ENCODE data around the gene USP24. TPM values are rescaled to one million over a fixed set of nuclear protein-coding genes. Genes with fewer than 3 reads are reported as not detected.

USP24 gene
- total RNA-seq, 1 experiment from 2014 or later: 35.3 TPM

GRCh38 chr1:55171694-55172093, 43.5 kb downstream of the USP24 start:
- Histone ChIP-seq H2BK120ac (ENCODE audit: low read depth, low read length, poor library complexity, severe bottlenecking) (no peak overlapping the region), H3K9me3 (ENCODE audit: control insufficient read depth, low read depth, low read length) (no peaks in the 10 kb centered on the region), H4K8ac (replicated peaks; ENCODE audit: insufficient read length, low read depth, low read length) (no peak overlapping the region), H3K23me2 (ENCODE audit: insufficient read length, low read depth, low read length, poor library complexity, severe bottlenecking) (no peaks in the 10 kb centered on the region), H3K14ac (ENCODE audit: insufficient read depth, low read length) (no peak overlapping the region), H2BK15ac (ENCODE audit: low read depth, low read length) (no peak overlapping the region), H4K91ac (ENCODE audit: insufficient read length, low read depth, low read length) (no peak overlapping the region), H3K56ac (ENCODE audit: insufficient read length, low read depth, low read length) (no peak overlapping the region), H2BK12ac (ENCODE audit: insufficient read length, low read depth, low read length) (no peak overlapping the region), H3K4me2 (ENCODE audit: insufficient read depth, insufficient read length, low read length) (no peak overlapping the region), H3K9ac (ENCODE audit: extremely low read depth, insufficient read length, low read length) (no peak overlapping the region), H4K20me1 (ENCODE audit: control insufficient read depth, insufficient read depth, insufficient read length) (no peaks in the 10 kb centered on the region), H2BK5ac (ENCODE audit: insufficient read length, low read length) (no peak overlapping the region), H3K27ac (ENCODE audit: insufficient read length, low read depth, low read length) (no peak overlapping the region), H3K79me1 (ENCODE audit: insufficient read depth, low read depth, low read length, poor library complexity, severe bottlenecking) (no peaks in the 10 kb centered on the region), H3K18ac (ENCODE audit: insufficient read length, low read depth, low read length) (no peak overlapping the region), H2AK5ac (ENCODE audit: insufficient read length, low read length) (no peak overlapping the region), H3K27me3 (ENCODE audit: insufficient read depth, low read length) (no peaks in the 10 kb centered on the region), H3K23ac (ENCODE audit: insufficient read length, low read depth, low read length) (no peak overlapping the region), H3K79me2 (ENCODE audit: insufficient read depth, low read length) (no peaks in the 10 kb centered on the region), H3T11ph (ENCODE audit: low read length) (no peak overlapping the region), H4K5ac (ENCODE audit: insufficient read length, low read depth, low read length) (no peak overlapping the region), H3K4me1 (ENCODE audit: insufficient read depth, low read length) (peaks cover 4% of the 10 kb centered on the region; the same call in 1 of the 2 replicates), H2BK20ac (ENCODE audit: low read depth, low read length, poor library complexity, severe bottlenecking) (no peak overlapping the region), H2AFZ (ENCODE audit: low read length) (no peak overlapping the region), H3K4ac (ENCODE audit: low read depth, low read length) (no peak overlapping the region)
- H3K4me1 Mint-ChIP-seq: peaks cover 24 to 35% of the 10 kb centered on the region in 2 experiments
- DNase-seq: no peak
- no peak overlapping the region for H3K4me3 Mint-ChIP-seq
- no CpG with 5 or more reads among the region's 3 CpGs for WGBS (ENCODE audit: extremely low coverage, insufficient read length, low lambda C conversion rate)
- H3K27ac Mint-ChIP-seq: peak overlapping the region in 1 of 3 experiments; percentile 28; a peak in 4 of 7 replicates
- H3K27me3 Mint-ChIP-seq (ENCODE audit: low read depth): no peaks in the 10 kb centered on the region
- H3K9me3 Mint-ChIP-seq: no peaks in the 10 kb centered on the region
- peaks cover 12 to 20% (median 13%) of the 10 kb centered on the region in 3 experiments; a peak in 5 of 7 replicates for H3K36me3 Mint-ChIP-seq (ENCODE audit: insufficient read depth in 1 of 3, low read depth in 3 of 3)
- TF ChIP-seq CTCF (conservative IDR thresholded peaks at IDR 0.05): no peak

All from H9 (cell line).